Measurements from ENCODE around the gene TSC22D1.
"Not testable (repeated sequence)": the region's sequence is repeated elsewhere in the genome, so short reads cannot be mapped to it uniquely, and the experiment has no call there.

The TSC22D1 gene

GRCh38 chr13:44575741-44576350 lies at the start of gene TSC22D1:
TSC22D1 (minus strand) TSS chr13:44576330; CDS start chr13:44576074, 256 bp downstream.
- in situ Hi-C loops (cut with HindIII; ENCODE audit: low sequenced_read_pairs) = no loop called here

GRCh38 chr13:44622708-44623107 lies 46.6 kb upstream of the TSC22D1 start:
- in situ Hi-C loops (cut with HindIII; ENCODE audit: low sequenced_read_pairs) = no loop called here

GRCh38 chr13:44622261-44622660 lies 46.1 kb upstream of the TSC22D1 start:
- in situ Hi-C loops (cut with HindIII; ENCODE audit: low sequenced_read_pairs) = no loop called here

- in situ Hi-C loops (cut with HindIII; ENCODE audit: low sequenced_read_pairs) = no loop called here
Measured at GRCh38 chr13:44620057-44620456, 43.9 kb upstream of the TSC22D1 start.

- in situ Hi-C loops (cut with HindIII; ENCODE audit: low sequenced_read_pairs) = no loop called here
Measured at GRCh38 chr13:44619651-44620050, 43.5 kb upstream of the TSC22D1 start.

GRCh38 chr13:44618326-44618725 lies 42.2 kb upstream of the TSC22D1 start:
- in situ Hi-C loops (cut with HindIII; ENCODE audit: low sequenced_read_pairs) = no loop called here

GRCh38 chr13:44617648-44618047 lies 41.5 kb upstream of the TSC22D1 start:
- in situ Hi-C loops (cut with HindIII; ENCODE audit: low sequenced_read_pairs) = no loop called here

- in situ Hi-C loops (cut with HindIII; ENCODE audit: low sequenced_read_pairs) = no loop called here
Measured at GRCh38 chr13:44609137-44609536, 33.0 kb upstream of the TSC22D1 start.

GRCh38 chr13:44605721-44606120 lies 29.6 kb upstream of the TSC22D1 start:
- in situ Hi-C loops (cut with HindIII; ENCODE audit: low sequenced_read_pairs) = no loop called here

- in situ Hi-C loops (cut with HindIII; ENCODE audit: low sequenced_read_pairs) = no loop called here
Measured at GRCh38 chr13:44605275-44605674, 29.1 kb upstream of the TSC22D1 start.

- in situ Hi-C loops (cut with HindIII; ENCODE audit: low sequenced_read_pairs) = no loop called here
Measured at GRCh38 chr13:44601586-44601985, 25.5 kb upstream of the TSC22D1 start.

- in situ Hi-C loops (cut with HindIII; ENCODE audit: low sequenced_read_pairs) = not testable (repeated sequence)
Measured at GRCh38 chr13:44593861-44594592, 17.9 kb upstream of the TSC22D1 start.

- in situ Hi-C loops (cut with HindIII; ENCODE audit: low sequenced_read_pairs) = no loop called here
Measured at GRCh38 chr13:44592216-44592847, 16.2 kb upstream of the TSC22D1 start.

GRCh38 chr13:44591316-44591715 lies 15.2 kb upstream of the TSC22D1 start:
- in situ Hi-C loops (cut with HindIII; ENCODE audit: low sequenced_read_pairs) = no loop called here

GRCh38 chr13:44583137-44583536 lies 7.0 kb upstream of the TSC22D1 start:
- in situ Hi-C loops (cut with HindIII; ENCODE audit: low sequenced_read_pairs) = no loop called here

- in situ Hi-C loops (cut with HindIII; ENCODE audit: low sequenced_read_pairs) = no loop called here
Measured at GRCh38 chr13:44578067-44578400, 1.9 kb upstream of the TSC22D1 start.

- in situ Hi-C loops (cut with HindIII; ENCODE audit: low sequenced_read_pairs) = no loop called here
Measured at GRCh38 chr13:44577236-44578066, 1.3 kb upstream of the TSC22D1 start.

- in situ Hi-C loops (cut with HindIII; ENCODE audit: low sequenced_read_pairs) = no loop called here
Measured at GRCh38 chr13:44576351-44577235, 463 bp upstream of the TSC22D1 start.

GRCh38 chr13:44575035-44575434 lies 1.1 kb downstream of the TSC22D1 start:
- in situ Hi-C loops (cut with HindIII; ENCODE audit: low sequenced_read_pairs) = no loop called here

- in situ Hi-C loops (cut with HindIII; ENCODE audit: low sequenced_read_pairs) = no loop called here
Measured at GRCh38 chr13:44574466-44574855, 1.7 kb downstream of the TSC22D1 start.

Data from DLD1 (cell line).